ENCODE results near the gene TMC2.

Gene TMC2

DNA sequence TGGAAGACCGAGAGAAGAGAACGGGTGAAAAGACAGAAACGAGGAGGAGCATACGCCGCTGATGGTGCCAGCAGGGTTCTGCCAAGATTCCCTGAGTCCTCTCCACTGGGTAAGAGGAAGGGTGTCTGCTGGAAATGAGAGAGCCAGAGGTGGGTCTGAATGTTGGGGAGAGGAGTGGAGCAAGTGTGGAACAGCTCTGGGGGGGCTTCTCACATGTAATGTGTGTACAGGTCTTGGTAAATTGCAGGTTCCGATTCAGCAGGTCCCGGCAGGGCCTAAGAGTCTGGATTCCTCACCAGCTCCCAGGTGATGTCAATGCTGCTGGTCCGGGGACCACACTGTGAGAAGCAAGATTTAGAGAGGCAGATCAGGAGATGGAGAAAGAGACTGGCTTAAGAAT is 154.8 kb downstream of the TMC2 start:
- H3K4me3 ChIP-seq = no peak overlapping the region
- H3K27ac ChIP-seq = no peak overlapping the region

All from skin epidermis (tissue), 12 donors.